Nephron (organoid): Measurements from ENCODE around the gene PRKG1.
"Not testable (repeated sequence)": the region's sequence is repeated elsewhere in the genome, so short reads cannot be mapped to it uniquely, and the experiment has no call there.

ENCODE experiments used
- H3K27ac Mint-ChIP-seq, 3 experiments: 2 replicates each; pipeline ENCODE4 v1.8.0; 2020; ENCODE audit warnings: mixed read lengths in 3 of 3, mild to moderate bottlenecking in 2 of 3, moderate library complexity in 1 of 3
- H3K27me3 Mint-ChIP-seq: 2 replicates; pipeline ENCODE4 v1.8.0; 2021; ENCODE audit warnings: low read depth, mild to moderate bottlenecking, moderate library complexity, mixed read lengths
- H3K36me3 Mint-ChIP-seq: 2 replicates; pipeline ENCODE4 v1.8.0; 2020; ENCODE audit warnings: low read depth, mixed read lengths
- H3K4me1 Mint-ChIP-seq: 2 replicates; pipeline ENCODE4 v1.8.0; 2020; ENCODE audit warnings: mixed read lengths
- H3K4me3 Mint-ChIP-seq, 3 experiments: 2 replicates each; pipeline ENCODE4 v1.8.0; 2020; ENCODE audit warnings: mild to moderate bottlenecking in 3 of 3, mixed read lengths in 3 of 3, moderate library complexity in 2 of 3
- H3K9me3 Mint-ChIP-seq: 2 replicates; pipeline ENCODE4 v1.8.0; 2020; ENCODE audit warnings: mixed read lengths
- CTCF ChIP-seq, 3 experiments: fragments of 200-600 bp; sonication (generic); IDR thresholded peaks; one replicate each; pipeline ENCODE4 v1.5.0; 2021; ENCODE audit warnings: antibody characterized with exemption in 3 of 3; ENCODE audit not compliant: unreplicated experiment in 3 of 3

PRKG1 gene

GRCh38 chr10:52245547-52245946 lies 1171.3 kb downstream of the PRKG1 start:
- no peak overlapping the region for H3K27ac Mint-ChIP-seq
- H3K4me1 Mint-ChIP-seq = peaks cover 8% of the 10 kb centered on the region
- H3K4me3 Mint-ChIP-seq = no peak overlapping the region
- TF ChIP-seq CTCF (IDR thresholded peaks at IDR 0.05; ENCODE audit: unreplicated experiment in 3 of 3) = no peak
- no peaks in the 10 kb centered on the region for H3K36me3 Mint-ChIP-seq
- no peaks in the 10 kb centered on the region for H3K27me3 Mint-ChIP-seq
- H3K9me3 Mint-ChIP-seq = no peaks in the 10 kb centered on the region

DNA sequence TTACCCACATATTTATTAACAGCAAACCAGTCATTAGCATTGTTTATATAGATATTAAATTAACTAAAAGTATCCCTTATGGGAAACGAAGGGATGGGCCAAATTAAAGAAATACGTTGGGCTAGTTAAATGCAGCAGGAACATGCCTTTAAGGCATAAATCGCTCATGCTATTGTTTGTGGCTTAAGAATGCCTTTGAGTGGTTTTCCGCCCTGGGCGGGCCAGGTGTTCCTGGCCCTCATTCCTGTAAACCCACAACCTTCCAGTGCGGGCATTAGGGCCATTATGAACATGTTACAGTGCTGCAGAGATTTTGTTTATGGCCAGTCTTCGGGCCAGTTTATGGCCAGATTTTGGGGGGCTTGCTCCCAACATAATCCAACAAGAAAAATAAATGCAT lies 1173.6 kb downstream of the PRKG1 start:
- not testable (repeated sequence) for H3K4me3 Mint-ChIP-seq, H3K9me3 Mint-ChIP-seq, H3K36me3 Mint-ChIP-seq, H3K27me3 Mint-ChIP-seq, H3K27ac Mint-ChIP-seq
- H3K4me1 Mint-ChIP-seq = peaks cover 15% of the 10 kb centered on the region

DNA sequence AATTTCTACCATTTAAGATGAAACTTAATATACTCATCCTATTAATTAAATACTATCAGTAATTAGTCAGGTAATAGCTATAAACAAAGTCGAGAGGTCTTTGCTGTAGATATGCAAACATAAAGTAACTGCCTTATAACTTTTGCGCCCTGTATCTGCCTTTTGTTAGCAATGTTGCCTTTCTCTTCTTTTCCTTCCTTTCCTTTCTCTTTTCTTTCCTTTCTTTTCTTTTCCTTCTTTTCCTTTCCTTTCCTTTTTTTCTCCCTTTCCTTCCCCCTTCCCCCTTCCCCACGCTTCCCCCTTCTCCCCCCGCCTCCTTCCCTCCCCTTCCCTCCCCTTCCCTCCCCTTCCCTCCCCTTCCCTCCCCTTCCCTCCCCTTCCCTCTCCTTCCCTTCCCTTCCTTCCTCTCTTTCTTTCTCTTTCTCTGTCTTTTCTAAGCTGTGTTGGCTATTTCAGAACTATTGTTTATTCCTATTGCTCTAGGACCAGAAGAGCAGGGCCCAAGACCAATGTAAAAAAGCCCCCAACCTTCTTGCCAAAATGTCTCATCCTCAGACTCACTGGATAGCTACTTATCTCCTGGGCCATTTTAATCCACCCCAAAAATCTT lies 1174.5 kb downstream of the PRKG1 start:
- no peak overlapping the region for H3K27ac Mint-ChIP-seq
- no peaks in the 10 kb centered on the region for H3K27me3 Mint-ChIP-seq
- H3K4me1 Mint-ChIP-seq = peaks cover 15% of the 10 kb centered on the region
- TF ChIP-seq CTCF (IDR thresholded peaks at IDR 0.05; ENCODE audit: unreplicated experiment in 3 of 3) = no peak
- H3K36me3 Mint-ChIP-seq = no peaks in the 10 kb centered on the region
- no peak overlapping the region for H3K4me3 Mint-ChIP-seq
- no peaks in the 10 kb centered on the region for H3K9me3 Mint-ChIP-seq

GRCh38 chr10:52249850-52250395 lies 1175.6 kb downstream of the PRKG1 start:
- peak overlapping the region in 1 of 3 experiments; percentile 22 for H3K27ac Mint-ChIP-seq
- peaks cover 18% of the 10 kb centered on the region for H3K4me1 Mint-ChIP-seq
- H3K4me3 Mint-ChIP-seq = no peak overlapping the region
- H3K36me3 Mint-ChIP-seq = no peaks in the 10 kb centered on the region
- TF ChIP-seq CTCF (IDR thresholded peaks at IDR 0.05; ENCODE audit: unreplicated experiment in 3 of 3) = no peak
- no peaks in the 10 kb centered on the region for H3K9me3 Mint-ChIP-seq
- no peaks in the 10 kb centered on the region for H3K27me3 Mint-ChIP-seq

DNA sequence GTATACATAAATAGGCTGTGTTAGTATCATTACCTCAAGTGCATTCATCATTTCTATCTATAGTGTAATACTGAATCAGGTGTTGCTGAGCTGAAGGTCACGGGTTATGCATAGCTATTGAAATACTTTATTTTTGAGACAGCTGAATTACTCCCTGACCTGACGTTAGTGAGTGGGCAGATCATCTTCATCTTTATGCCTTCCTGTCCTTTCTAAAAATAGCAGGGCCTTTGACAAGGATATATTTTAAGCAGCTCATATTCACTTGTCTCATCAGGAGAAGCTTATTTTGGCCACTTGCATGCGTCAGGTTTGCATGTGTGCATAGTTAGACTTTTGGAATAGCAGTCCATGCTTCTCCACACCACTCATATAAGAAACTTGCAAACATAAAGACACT lies 1176.2 kb downstream of the PRKG1 start:
- no peak for TF ChIP-seq CTCF (IDR thresholded peaks at IDR 0.05; ENCODE audit: unreplicated experiment in 3 of 3)
- no peaks in the 10 kb centered on the region for H3K27me3 Mint-ChIP-seq
- peaks cover 19% of the 10 kb centered on the region for H3K4me1 Mint-ChIP-seq
- peak overlapping the region in 2 of 3 experiments; percentile 70 to 81 for H3K4me3 Mint-ChIP-seq
- peak overlapping the region in 1 of 3 experiments; percentile 22 for H3K27ac Mint-ChIP-seq
- no peaks in the 10 kb centered on the region for H3K36me3 Mint-ChIP-seq
- H3K9me3 Mint-ChIP-seq = no peaks in the 10 kb centered on the region

GRCh38 chr10:52252307-52252706 lies 1178.0 kb downstream of the PRKG1 start:
- no peak for TF ChIP-seq CTCF (IDR thresholded peaks at IDR 0.05; ENCODE audit: unreplicated experiment in 3 of 3)
- Mint-ChIP-seq H3K27me3 (no peaks in the 10 kb centered on the region), H3K4me1 (peaks cover 19% of the 10 kb centered on the region), H3K4me3 (peak overlapping the region in 2 of 3 experiments; percentile 72 to 88), H3K36me3 (no peaks in the 10 kb centered on the region), H3K9me3 (no peaks in the 10 kb centered on the region), H3K27ac (no peak overlapping the region)
